ENCODE results near the gene TRIM15. TPM values are rescaled to one million over a fixed set of nuclear protein-coding genes. Genes with fewer than 3 reads are reported as not detected.

Gene TRIM15
- total RNA-seq, 6 experiments from 2014 or later: 1.7 to 17.7 (median 5.7) TPM

DNA sequence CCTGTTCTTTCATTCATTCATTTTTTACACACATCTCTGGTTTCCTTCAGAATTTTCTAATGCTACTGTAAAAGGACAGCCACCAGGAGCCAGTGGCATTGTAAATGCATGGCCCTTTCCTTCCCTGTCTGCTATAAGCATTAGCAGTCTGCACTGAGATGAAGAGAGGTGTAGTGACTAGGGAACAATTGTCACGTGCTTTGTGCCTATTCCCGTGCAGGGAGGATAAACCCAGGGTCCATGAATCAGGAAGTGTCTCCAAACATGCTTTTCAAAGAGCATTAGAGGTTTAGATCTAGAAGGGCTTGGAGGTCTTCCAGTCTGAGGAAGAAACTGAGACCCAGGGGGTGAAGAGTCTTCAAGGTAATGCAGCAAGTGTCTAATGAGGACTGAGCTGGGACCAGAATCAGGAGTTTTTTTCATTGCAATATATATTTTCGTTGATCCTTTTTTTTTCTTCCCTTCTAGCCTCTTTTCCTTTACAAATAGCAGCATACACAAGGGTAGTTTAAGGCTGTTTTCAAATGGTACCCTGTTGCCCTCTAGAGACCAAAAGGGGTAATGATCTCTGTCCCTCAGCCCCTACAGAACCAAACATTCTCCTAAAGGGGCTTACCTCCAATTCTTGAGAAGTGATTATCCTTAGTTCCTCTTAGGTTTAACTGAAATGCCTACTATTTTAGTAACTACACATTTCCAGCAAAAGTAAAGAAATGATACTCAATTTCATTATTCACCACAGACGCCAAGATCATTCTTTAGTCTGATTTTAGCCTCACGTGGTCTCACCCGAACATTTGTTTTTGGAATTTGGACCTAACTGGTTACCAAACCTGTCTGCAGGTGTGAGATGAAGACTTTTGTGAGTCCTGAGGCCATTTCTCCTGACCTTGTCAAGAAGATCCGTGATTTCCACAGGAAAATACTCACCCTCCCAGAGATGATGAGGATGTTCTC is 6.6 kb downstream of the TRIM15 start:
- WGBS (ENCODE audit: insufficient coverage, low coverage, low lambda C conversion rate, missing lambda C conversion rate): 27% methylated on average over 7 of the region's 7 CpGs
- DNase-seq: no peak

DNA sequence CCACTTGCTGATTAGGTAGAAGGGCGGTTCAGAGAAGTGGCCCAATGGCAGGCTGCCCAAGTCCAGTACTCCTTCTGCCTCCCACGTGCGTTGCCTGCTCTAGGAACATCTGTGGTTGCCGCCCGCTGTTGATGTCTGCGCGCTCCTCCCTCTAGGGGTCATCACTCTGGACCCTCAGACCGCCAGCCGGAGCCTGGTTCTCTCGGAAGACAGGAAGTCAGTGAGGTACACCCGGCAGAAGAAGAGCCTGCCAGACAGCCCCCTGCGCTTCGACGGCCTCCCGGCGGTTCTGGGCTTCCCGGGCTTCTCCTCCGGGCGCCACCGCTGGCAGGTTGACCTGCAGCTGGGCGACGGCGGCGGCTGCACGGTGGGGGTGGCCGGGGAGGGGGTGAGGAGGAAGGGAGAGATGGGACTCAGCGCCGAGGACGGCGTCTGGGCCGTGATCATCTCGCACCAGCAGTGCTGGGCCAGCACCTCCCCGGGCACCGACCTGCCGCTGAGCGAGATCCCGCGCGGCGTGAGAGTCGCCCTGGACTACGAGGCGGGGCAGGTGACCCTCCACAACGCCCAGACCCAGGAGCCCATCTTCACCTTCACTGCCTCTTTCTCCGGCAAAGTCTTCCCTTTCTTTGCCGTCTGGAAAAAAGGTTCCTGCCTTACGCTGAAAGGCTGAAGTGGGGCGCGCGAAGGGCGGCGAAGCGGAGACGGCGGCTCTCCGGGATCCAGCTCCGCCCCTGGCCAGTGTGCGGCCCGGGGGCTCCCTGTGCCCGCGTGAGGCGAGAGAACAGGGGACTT is 8.5 kb downstream of the TRIM15 start:
- Histone ChIP-seq H3K4me3 (no peak overlapping the region), H3K36me3 (no peaks in the 10 kb centered on the region), H3K27ac (no peak overlapping the region), H3K27me3 (no peaks in the 10 kb centered on the region), H3K9me3 (no peaks in the 10 kb centered on the region), H3K4me1 (no peaks in the 10 kb centered on the region)
- TF ChIP-seq POLR2A (IDR thresholded peaks at IDR 0.05): no peak
- TF ChIP-seq, protein P1, sequence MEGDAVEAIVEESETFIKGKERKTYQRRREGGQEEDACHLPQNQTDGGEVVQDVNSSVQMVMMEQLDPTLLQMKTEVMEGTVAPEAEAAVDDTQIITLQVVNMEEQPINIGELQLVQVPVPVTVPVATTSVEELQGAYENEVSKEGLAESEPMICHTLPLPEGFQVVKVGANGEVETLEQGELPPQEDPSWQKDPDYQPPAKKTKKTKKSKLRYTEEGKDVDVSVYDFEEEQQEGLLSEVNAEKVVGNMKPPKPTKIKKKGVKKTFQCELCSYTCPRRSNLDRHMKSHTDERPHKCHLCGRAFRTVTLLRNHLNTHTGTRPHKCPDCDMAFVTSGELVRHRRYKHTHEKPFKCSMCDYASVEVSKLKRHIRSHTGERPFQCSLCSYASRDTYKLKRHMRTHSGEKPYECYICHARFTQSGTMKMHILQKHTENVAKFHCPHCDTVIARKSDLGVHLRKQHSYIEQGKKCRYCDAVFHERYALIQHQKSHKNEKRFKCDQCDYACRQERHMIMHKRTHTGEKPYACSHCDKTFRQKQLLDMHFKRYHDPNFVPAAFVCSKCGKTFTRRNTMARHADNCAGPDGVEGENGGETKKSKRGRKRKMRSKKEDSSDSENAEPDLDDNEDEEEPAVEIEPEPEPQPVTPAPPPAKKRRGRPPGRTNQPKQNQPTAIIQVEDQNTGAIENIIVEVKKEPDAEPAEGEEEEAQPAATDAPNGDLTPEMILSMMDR (IDR thresholded peaks at IDR 0.05): no peak
- DNase-seq (no peak), ATAC-seq (peak in 2 of 4 donors; percentile 17 to 20)
- 54% methylated on average over 32 of the region's 62 CpGs for WGBS (ENCODE audit: insufficient coverage, low coverage, low lambda C conversion rate, missing lambda C conversion rate)
- intact Hi-C loops (cut with DNase I): no loop called here

More for the DNA sequence above, 6.6 kb downstream of the TRIM15 start:
- peak; percentile 7 for TF ChIP-seq POLR2A (IDR thresholded peaks at IDR 0.05)
- TF ChIP-seq, protein P1 (IDR thresholded peaks at IDR 0.05): peak; percentile 77 to 82 (median 79)
- intact Hi-C loops (cut with DNase I): loop anchor here in 1 of 2 donors (10.0 kb wide), 1 partner anchor 65 kb away; no protein-coding TSS in a partner anchor
- Histone ChIP-seq H3K36me3 (no peaks in the 10 kb centered on the region), H3K27me3 (no peaks in the 10 kb centered on the region), H3K9me3 (no peaks in the 10 kb centered on the region), H3K4me3 (no peak overlapping the region), H3K4me1 (no peaks in the 10 kb centered on the region), H3K27ac (no peak overlapping the region)
- ATAC-seq: peak; percentile 88 to 92 (median 90)

DNA sequence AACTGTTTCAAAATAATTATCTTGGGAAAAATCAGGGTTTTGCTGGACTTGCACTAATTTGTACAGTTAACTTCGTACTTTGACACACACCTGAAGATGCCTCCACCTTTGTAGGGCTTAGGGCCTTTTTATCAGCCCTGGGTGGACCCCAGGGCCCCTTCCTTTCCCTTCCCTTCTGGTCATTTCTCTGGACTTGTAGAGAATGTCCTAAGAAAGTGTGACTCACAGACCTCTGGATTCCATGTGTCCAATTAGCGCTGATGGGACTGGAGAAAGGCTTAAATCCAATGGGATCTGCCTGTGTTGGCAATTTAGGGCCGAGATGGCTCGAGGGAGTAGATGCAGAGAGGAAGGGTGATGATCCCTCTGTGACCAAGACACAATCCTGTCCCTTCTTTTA is 9.3 kb downstream of the TRIM15 start:
- Histone ChIP-seq H3K27ac (no peak overlapping the region), H3K4me3 (no peak overlapping the region), H3K9me3 (no peaks in the 10 kb centered on the region), H3K36me3 (no peaks in the 10 kb centered on the region), H3K27me3 (no peaks in the 10 kb centered on the region), H3K4me1 (no peaks in the 10 kb centered on the region)
- ATAC-seq (no peak), DNase-seq (no peak)
- WGBS (ENCODE audit: insufficient coverage, low coverage, low lambda C conversion rate, missing lambda C conversion rate): 84% methylated on average over 4 of the region's 4 CpGs
- intact Hi-C loops (cut with DNase I): no loop called here
- TF ChIP-seq, protein P1 (IDR thresholded peaks at IDR 0.05): no peak
- no peak for TF ChIP-seq POLR2A (IDR thresholded peaks at IDR 0.05)

DNA sequence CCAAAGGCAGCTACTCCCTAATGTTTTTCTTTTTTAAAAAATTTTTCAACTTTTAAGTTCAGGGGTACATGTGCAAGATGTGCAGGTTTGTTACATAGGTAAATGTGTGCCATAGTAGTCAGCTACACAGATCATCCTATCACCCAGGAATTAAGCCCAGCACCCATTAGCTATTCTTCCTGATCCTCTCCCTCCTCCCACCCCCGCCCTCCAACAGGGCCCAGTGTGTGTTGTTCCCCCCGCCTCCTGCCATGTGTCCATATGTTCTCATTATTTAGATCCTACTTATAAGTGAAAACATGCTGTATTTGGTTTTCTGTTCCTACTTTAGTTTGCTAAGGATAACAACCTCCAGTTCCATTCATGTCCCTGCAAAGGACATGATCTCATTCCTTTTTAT is 12.4 kb downstream of the TRIM15 start:
- ATAC-seq (no peak), DNase-seq (no peak)
- Histone ChIP-seq H3K27me3 (no peaks in the 10 kb centered on the region), H3K4me1 (peaks cover 0 to 3% (median 0%) of the 10 kb centered on the region in 4 donors), H3K4me3 (no peak overlapping the region), H3K36me3 (no peaks in the 10 kb centered on the region), H3K9me3 (no peaks in the 10 kb centered on the region), H3K27ac (no peak overlapping the region)
- TF ChIP-seq, protein P1 (IDR thresholded peaks at IDR 0.05): no peak
- no peak for TF ChIP-seq POLR2A (IDR thresholded peaks at IDR 0.05)
- intact Hi-C loops (cut with DNase I): no loop called here
- 90% methylated on average over 2 of the region's 2 CpGs for WGBS (ENCODE audit: insufficient coverage, low coverage, low lambda C conversion rate, missing lambda C conversion rate)
